ENCODE results near the gene JAK1.

The JAK1 gene

DNA sequence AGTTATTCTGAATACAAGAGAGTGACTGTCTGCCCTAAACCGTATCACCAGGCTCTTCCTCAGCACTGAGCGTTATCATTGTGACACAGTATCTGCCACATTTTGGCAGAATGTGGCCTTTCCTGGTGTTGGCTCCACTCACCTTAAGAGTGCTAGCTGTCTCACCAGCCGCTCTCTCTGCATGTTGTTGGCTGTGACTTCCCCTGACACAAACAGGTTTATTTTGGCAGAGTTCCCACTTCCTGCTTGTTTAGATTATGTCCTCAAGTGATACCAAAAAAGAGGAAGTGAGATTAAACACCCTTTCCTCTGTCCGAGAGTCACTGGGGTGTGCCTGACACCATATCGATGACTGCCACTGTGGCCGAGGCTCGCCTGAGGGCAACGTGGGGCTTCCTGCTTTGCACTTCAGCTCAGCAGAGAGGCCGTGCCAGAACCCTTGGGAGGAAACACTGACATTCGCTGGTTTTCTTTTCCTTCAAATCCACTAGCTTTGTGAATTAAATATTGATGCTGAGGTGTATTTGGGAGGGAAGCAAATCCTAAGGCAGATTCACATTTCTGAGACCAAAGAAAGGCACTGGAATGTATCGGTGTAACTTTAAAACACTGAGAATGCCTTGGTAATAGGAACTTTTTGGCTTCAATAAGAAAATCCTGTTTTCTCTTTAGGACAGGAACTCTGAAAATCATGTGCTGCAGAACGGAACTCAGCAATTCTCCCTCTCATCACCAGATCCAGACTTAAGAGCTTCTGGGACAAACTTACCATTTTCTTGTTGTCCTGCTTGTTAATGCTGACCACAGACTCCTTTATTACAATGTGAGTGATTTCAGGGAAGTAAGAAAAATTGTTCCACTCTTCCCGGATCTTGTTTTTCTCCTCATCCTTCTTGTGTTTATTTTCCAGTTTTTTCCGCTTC is 102.1 kb downstream of the JAK1 start:
- no peak for DNase-seq (ENCODE audit: low spot score)

DNA sequence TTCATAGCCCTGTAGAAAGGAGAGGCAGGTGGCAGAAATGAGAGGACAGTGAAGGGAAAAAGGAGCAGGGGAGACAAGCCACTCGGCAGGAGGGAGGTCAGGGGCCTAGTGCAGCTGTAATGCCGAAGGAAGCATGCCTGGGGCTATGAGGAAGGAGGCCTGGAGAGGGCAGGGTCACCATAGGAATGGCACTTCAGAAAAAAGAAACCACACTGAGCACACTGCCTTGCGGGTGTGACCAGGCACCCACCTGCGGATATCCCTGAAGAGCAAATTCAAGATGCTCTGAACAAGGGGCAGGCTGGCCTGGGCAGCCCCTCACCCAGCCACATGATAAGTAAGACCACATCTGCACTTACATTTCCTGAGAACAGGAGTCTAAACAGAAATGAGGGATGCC is 104.7 kb downstream of the JAK1 start:
- no peak for DNase-seq (ENCODE audit: low spot score)

DNA sequence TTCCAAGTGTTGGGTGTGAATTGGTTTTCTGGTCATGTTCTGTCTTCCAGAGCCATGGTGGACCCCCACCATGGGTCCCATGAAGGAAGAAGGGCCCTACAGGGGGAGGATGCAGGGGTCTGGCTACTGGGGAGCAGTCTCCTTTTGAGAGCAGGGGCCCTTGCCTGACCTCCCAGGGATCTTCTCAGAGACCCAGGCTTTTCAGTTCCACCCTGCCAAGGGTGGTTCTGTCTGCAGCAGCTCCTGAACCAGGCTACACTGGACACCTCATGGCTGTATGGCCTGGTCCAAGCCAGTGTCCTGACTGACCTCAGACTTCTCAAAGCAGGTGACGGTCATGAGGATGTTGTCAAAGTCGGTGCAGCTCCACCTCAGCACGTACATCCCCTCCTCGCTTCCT is 109.0 kb downstream of the JAK1 start:
- DNase-seq (ENCODE audit: low spot score): no peak

DNA sequence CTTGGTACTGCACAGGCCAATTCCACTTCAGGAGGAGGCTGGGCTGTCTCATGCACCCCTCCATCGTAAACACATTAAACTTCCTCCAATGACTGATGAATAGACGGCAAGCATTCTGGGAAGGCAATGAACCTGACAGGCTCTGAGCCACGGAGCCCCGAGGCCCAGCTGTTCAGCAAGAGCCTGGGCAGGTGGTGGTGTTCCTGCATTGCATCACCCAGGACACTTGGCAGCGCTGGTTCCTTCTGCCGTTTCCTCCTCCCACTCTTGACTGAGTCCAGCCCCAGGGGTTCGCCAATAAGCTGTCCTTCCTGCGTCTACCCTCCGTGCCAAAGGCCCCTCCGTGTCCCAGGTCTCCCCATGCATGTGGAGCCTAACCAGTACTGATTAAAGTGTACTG is 109.8 kb downstream of the JAK1 start:
- DNase-seq (ENCODE audit: low spot score): no peak

DNA sequence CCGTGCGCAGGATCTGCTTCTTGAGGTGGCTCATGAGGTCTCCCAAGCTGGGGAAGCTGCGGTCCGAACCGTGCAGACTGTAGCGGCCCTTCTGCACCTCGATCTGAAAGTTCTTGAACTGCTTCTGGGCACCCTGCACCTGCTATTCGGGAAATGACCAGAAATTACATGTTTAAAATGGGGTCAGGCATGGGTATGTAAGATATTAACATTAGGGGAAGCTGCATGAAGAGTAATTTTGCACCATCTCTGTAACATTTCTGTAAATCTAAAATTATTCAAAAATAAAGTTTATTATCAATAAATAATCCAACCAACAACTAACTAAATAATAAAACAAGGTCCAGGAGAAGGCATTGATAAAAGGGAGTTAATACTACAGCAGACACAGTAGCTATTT is 110.8 kb downstream of the JAK1 start:
- no peak for DNase-seq (ENCODE audit: low spot score)

DNA sequence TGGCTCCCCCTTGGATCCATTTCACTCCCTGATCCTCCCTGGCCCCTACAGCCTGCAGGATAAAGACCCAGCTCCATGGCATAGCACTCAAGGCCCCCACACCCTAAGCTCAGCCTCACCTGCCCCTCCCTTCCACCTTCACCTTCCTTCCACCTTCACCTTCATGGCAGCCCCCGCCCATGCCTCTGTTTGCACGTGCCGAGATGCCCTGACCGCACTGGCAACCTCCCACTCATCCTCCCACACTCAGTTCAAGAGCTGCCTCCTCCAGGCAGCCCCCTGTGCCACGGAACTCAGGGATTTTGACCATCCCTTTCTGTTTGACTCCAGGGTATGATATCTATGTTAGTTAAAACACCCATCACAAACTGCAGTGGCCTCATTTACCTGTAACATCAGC is 111.7 kb downstream of the JAK1 start:
- no peak for DNase-seq (ENCODE audit: low spot score)

DNA sequence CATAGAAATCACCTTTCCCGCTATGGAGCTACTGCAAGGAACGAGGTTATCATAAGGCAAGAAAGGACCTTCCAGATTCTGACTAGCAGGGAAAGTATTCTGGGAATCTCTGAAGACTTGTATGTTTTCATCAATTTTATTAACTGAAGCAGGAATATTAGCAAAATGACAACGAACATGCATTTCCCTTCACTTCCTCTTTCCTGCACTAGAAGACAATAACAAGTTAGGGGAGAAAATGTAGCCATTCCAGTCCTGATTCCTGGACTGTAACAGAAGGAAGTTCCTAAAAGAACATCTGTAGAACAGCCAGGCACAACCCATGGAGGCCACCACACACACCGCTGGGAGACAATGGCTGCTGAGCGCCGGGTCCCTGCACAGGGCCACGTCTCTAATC is 114.7 kb downstream of the JAK1 start:
- DNase-seq (ENCODE audit: low spot score): no peak

DNA sequence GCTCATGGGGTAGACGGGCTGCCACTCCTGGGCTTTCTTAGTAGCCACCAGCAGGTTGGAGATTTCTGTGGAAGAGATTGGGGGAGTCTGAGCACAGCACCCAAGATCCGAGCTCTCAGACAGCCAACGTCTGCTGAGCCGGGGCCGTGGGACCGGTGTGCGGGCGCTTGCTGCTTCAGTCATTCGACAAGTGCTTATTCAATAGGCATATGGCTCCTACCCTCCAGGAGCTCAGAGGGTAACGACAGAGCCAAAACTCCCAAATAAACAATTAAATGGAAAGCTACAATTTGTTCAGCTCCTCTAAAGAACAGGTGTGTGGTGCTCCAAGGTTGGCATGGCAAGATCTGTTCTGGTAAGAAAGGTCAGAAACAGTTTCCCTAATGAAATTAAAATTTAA is 115.5 kb downstream of the JAK1 start:
- no peak for DNase-seq (ENCODE audit: low spot score)

DNA sequence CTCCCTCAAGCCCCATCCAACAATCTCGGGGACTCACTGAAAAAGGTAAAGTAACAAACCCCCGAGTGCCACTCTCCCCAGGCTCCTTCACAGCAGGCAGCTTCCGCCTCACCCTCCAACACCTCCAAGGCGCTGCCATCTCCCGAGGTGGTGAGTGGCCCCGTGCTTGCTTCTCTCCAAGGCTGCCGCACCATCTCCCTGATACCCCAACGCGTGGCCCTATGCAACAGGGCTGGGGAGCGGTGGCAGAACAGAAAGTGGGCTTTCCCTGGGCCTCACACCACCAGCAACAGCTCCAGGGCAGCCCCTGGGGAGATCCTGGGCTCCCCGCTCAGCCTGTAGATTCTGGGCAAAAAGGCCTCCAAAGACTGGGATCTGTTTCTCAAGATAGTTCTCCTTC is 116.4 kb downstream of the JAK1 start:
- DNase-seq (ENCODE audit: low spot score): no peak

DNA sequence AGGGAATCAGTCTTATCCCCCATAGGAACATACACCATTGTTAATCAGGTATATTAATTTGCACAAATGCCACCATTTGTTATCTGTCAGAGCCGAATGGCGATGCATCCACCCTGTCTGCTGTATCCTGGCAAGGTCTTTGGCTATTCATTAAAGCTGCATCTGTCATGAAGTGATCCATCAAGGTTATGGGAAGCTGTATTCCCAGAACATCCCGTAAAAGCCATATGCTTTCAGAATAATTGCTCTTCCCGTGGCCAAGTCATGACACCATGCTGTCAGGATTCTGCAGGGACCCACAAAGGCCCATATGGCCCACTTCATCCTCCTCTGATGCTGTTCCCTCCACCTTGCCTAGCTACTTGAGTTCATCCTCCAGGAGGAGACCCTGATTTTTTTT is 117.5 kb downstream of the JAK1 start:
- DNase-seq (ENCODE audit: low spot score): no peak

DNA sequence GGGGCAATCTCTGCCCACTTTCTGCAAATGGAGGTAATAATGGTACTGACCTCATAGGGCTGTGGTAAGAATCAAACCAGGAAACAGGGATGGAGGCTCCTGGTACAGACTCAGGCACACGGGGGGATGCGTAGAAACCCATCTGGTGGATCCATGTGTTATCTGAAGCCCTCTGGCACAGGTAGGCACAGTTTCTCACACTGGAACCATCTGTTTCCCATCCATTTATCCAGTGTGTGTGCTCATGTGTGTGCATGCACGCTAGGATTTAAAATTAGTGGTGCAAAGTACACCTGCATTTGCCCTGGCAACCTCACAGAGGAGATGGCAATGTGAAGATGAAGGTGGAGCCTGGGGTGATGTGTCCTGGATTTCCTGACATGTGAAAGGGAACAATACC is 118.2 kb downstream of the JAK1 start:
- DNase-seq (ENCODE audit: low spot score): no peak

DNA sequence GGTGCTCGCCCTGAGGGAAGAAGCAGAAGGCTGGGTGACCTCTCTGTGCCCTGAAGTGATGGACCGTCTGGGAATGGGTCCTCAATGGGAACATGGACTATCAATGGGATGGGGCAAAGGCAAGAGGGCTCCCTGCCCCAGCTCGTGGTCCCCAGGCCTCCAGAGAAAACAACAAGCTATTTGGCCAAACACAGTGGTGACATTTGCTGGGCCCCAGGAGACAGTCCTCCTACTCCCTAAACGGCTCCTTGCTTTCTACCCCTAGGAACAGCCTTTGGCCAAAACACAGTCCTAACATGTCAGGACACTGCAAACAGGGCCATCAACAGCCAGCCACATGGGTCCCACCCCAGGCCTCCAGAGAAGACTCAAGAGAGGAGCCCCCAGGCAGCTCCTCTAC is 118.7 kb downstream of the JAK1 start:
- no peak for DNase-seq (ENCODE audit: low spot score)

DNA sequence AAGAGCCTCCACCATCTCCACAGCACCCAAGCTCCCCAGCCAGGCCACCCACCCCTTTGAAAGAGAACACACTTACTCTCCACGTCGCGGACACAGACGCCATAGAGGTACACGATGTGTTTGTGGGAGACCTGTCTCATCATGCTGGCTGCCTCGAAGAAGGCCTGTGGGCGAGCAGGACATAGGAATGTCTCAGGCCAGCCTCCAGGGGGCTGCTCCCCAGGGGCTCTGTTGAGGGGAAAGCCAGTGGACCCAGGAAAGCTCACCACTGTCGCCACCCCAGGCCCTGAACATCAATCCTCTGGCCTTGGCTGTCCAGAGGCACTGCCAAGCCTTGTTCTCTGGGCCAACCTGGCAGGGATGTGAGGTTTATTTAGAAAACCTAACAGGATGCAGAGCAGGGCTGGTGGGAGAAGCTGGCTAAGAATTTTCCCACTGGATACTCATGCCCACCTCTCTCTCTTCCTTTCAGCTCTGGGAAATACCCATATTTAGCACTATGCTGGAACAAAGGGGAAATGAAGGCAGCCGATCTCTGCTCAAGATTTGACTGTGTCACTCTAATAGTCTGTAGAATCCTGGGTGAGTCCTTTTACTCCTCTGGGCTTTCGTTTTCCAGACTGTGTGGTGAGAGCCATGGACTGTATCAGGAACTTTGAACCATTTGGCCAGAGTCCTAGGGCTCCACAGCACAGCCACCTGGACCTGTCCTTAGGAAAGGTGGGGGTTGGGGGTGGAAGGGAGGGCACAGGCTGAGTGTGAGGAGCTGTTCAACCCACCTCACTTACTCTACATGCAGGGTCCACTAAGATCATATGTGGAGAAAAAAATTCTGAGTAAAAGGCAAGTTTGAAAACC is 119.5 kb downstream of the JAK1 start:
- no peak for DNase-seq (ENCODE audit: low spot score)

DNA sequence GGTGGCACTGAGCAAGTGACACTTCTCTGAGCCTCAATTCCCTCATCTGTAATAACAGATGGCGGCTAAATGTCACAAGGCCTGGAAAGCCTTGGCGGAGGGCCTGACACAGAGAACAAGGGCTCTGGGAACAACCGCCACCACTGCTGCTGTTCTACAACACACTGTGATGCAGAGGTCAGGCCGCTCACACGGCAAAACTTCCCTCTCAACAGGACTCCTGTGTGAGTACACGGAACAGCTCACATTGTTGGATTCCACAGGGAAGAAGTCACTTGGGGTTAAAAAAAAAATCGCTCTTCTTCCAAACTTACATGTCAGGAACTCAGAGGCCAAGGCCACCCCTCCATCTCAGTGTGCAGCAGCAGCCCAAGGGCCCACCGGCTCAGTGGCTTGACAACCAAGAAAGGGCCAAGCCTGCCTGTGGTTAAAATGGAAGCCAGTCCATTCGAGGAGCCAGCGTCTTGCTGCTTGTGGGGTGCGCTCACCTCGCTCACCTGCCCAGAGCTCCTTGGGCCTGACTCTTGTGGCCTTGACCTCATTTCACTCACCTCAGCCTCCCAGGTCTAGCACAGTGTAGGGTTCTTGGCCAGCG is 120.4 kb downstream of the JAK1 start:
- DNase-seq (ENCODE audit: low spot score): no peak

DNA sequence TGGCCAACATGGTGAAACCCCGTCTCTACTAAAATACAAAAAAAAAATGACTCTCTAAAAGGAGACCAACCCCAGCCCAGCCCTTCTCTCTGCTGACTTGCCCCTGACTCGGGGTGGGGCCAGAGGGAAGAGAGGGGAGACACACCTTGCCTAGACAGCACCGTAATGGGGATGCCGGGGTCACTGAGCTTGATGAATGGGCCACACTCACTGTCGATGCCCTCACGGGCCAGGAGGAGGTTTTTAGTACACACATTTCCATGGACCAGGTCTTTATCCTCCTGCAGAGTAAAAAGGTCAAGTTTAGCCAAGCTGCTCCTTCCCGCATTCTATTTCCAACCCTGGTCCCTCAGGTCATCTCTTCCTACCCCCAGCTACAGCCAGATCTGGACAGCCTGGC is 121.7 kb downstream of the JAK1 start:
- no peak for DNase-seq (ENCODE audit: low spot score)

DNA sequence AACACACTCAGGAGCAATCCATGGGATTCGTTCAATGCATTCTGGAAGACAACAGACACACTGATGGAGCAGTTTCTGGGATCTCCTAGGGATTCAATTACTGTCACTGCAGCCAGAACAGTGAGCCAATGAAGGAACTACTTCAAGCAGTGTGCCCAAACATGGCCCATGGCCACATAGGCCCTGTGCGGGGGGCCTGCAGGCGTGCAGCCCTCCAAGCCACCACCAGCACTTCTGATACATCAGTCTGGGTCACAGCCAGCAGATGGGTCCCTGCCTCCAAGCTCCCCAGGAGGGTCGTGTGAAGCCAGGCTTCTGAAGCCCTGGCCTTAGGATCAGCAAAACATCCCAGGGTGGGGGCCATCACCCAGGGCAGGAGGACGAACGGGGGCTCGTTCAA is 122.2 kb downstream of the JAK1 start:
- no peak for DNase-seq (ENCODE audit: low spot score)

DNA sequence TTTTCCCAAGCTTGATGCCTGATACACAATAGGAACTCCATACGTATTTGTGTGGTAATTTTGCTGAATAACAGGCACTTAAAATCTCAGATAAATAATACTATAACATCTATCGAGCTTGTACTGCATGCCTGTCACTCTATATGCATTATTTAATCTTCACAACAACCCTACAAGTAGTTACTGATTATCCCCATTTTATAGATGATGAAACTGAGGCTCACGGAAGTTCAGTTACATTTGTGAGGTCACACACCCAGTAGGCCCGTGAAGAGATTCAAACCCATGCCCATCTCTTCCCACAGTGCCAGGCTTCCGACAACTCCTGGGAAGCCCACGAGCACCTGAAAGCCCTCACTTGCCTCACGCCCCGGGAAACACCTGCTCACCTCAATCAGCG is 122.7 kb downstream of the JAK1 start:
- DNase-seq (ENCODE audit: low spot score): no peak

DNA sequence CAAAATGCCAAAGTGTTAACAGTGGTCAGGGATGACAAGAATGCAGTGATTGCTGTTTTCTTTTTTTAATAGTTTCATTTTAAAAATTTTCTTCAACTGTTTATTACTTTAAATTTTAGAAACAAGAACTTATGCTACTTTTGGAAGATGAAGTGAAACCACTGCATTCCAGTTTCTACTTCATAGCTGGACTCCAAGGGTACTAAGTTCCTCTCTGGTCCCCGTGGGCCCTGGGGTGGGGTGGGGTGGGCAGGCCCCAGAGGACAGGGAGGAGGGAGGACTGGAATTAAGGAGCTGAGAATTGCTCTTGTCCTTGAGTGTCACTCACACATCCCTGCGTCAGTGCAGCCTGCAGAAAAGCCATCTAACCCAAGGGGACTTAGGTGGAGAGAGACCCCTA is 124.1 kb downstream of the JAK1 start:
- no peak for DNase-seq (ENCODE audit: low spot score)

DNA sequence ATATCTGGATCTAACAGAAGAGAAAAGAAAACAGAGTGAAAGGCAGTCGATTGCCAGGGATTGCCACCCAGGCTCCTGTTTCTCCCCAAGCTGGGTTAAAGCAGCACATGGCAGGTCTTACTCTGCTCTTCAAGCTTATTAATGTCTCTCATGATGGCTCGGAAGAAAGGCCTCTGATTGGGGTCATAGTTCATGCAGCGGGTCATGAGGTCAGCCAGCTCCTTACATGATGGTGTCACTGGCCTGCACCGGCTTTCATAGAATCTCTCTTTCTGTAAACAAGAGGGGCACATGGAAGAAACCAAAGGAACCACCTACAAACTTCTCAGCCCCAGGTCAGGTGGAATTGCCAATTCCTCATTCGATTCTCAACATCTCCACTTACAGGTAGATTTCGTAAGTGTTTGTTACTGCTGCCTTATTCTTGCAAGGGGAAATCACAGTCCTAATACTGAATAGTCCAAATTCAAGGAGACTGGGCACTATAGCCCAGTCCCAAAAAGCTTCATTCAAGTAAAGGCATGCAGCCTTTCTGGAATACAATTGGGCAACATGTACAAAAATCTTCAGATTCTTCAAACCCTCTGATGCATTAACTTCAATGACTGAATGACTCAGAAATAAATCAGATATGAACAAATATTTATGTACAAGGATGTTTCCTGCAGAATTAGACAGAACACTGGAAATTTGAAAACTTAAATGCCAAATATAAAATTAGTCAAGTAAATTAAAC is 124.9 kb downstream of the JAK1 start:
- no peak for DNase-seq (ENCODE audit: low spot score)

DNA sequence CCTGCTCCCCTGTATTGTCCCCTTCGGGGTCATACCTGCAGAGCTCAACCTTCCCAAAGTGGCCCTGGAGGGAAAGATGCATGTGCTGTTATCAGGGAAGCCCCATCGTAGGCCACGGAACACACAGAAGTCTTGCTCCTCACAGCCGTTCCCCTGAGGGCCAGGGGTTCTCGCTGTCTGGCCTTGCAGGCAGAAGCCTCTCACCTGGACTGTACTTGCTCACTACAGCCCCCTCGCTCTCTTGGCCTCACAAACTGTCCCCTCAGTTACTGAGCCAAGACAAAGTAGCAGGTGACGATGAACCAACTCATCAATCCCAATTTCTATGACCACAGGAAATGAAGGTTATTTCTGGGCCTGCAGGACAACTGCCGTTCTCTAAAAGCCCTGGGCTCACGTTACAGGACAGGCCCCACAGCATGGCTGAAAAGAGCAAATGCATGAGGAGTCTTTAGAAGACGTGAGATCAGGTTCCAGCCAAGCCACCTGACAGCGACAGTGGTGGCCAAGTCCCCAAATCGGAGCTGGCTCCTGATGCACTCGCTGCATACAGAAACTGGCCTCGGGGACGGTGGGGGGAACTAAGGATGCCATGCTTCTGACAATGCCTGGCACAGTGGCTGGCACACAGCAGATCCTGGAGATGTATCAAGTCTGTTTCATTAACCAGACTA is 126.5 kb downstream of the JAK1 start:
- DNase-seq (ENCODE audit: low spot score): no peak

DNA sequence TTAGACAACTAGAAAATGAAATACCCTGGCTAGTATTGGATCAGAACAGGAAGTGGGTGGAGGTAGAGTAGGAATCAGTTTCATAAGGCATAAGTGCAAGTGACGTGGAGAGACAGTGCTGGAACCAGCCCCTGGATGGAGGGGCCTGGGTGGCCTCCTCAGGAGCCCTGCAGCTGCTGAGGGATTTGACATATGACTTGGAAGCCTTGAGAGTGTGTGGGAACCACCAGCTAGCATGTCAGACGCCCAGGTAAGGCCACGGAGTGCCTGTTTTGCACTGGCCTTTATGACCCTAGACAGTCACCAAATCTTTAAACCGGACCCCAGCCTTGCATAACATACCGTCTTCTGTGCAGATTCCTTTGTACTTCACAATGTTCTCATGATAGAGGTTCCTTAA is 127.1 kb downstream of the JAK1 start:
- no peak for DNase-seq (ENCODE audit: low spot score)

DNA sequence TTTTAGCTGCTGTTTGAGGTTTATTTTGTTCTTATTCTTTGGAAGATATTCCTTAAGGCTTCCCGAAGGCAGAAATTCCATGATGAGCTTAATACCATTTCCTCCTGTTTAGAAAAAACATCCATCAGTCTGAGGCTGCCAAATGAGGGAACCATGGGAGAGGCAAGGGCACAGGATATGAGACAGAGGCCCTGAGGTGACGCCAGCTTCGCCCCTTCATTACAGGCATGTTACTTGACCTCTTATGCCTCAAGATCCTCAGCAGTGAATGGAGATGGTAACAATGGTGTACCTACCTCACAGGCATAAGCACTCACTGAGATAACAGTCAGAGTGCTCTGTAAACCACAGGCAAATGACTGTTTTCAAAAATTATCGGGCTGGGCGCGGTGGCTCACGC is 127.9 kb downstream of the JAK1 start:
- no peak for DNase-seq (ENCODE audit: low spot score)
